Activated CD4-positive, CD25-positive, alpha-beta regulatory T cell treated with anti-CD3 and anti-CD28 coated beads, Interleukin-2, amount 50 U/mL, for 16 hours (primary cell): ENCODE data around the gene MND1.

Source experiments
- DNase-seq: peaks from one replicate; pipeline ENCODE4 v3.0.0-alpha.2; 2020; ENCODE audit warnings: low read depth, low spot score

The MND1 gene

GRCh38 chr4:153346031-153346430, 1.5 kb downstream of the MND1 start:
- DNase-seq, result no peak

- DNase-seq, result no peak
Observed at GRCh38 chr4:153346563-153346962, 2.1 kb downstream of the MND1 start.

GRCh38 chr4:153347117-153347516, 2.6 kb downstream of the MND1 start:
- no peak for DNase-seq

GRCh38 chr4:153348006-153348405, 3.5 kb downstream of the MND1 start:
- no peak for DNase-seq

GRCh38 chr4:153349206-153349805, 4.8 kb downstream of the MND1 start:
- no peak for DNase-seq

GRCh38 chr4:153362184-153362583, 17.7 kb downstream of the MND1 start:
- DNase-seq, result no peak

GRCh38 chr4:153364061-153364460, 19.6 kb downstream of the MND1 start:
- no peak for DNase-seq

- no peak for DNase-seq
Observed at GRCh38 chr4:153365003-153365402, 20.5 kb downstream of the MND1 start.

- DNase-seq, result no peak
Observed at GRCh38 chr4:153366486-153366885, 22.0 kb downstream of the MND1 start.

- no peak for DNase-seq
Observed at GRCh38 chr4:153367092-153367491, 22.6 kb downstream of the MND1 start.

GRCh38 chr4:153369021-153369420, 24.5 kb downstream of the MND1 start:
- no peak for DNase-seq

GRCh38 chr4:153371701-153372234, 27.3 kb downstream of the MND1 start:
- DNase-seq, result no peak

GRCh38 chr4:153372967-153373562, 28.6 kb downstream of the MND1 start:
- no peak for DNase-seq

- no peak for DNase-seq
Observed at GRCh38 chr4:153374442-153374841, 30.0 kb downstream of the MND1 start.

GRCh38 chr4:153375303-153375702, 30.8 kb downstream of the MND1 start:
- DNase-seq, result no peak

GRCh38 chr4:153383131-153383530, 38.6 kb downstream of the MND1 start:
- no peak for DNase-seq

- no peak for DNase-seq
Observed at GRCh38 chr4:153384160-153384559, 39.7 kb downstream of the MND1 start.

- no peak for DNase-seq
Observed at GRCh38 chr4:153385784-153386183, 41.3 kb downstream of the MND1 start.

- no peak for DNase-seq
Observed at GRCh38 chr4:153387981-153388380, 43.5 kb downstream of the MND1 start.

GRCh38 chr4:153393397-153393796, 48.9 kb downstream of the MND1 start:
- no peak for DNase-seq

GRCh38 chr4:153394945-153395344, 50.5 kb downstream of the MND1 start:
- DNase-seq, result no peak

- DNase-seq, result no peak
Observed at GRCh38 chr4:153398713-153399112, 54.2 kb downstream of the MND1 start.

GRCh38 chr4:153399358-153399757, 54.9 kb downstream of the MND1 start:
- DNase-seq, result no peak

- DNase-seq, result no peak
Observed at GRCh38 chr4:153401501-153401900, 57.0 kb downstream of the MND1 start.
